ENCODE results near the gene SH3PXD2A.

DNA sequence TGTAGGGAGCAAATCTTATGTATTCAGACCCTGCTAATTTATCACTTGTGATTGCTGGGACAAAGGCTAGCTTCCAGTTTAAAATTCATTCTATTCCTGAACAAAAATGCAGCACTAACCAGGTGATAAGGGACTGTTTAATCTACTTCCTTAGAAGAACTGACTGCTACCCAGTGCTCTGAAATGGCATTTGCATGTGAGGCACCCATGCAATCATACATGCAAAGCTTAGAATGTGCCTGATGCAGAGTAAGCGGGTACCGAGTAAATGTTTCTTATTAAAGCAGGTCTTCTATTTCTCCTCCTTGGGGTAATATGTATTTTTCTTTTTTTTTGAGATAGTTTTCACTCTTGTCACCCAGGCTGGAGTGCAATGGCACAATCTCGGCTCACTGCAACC lies 307.4 kb downstream of the SH3PXD2A start:
- TF ChIP-seq, protein P1, sequence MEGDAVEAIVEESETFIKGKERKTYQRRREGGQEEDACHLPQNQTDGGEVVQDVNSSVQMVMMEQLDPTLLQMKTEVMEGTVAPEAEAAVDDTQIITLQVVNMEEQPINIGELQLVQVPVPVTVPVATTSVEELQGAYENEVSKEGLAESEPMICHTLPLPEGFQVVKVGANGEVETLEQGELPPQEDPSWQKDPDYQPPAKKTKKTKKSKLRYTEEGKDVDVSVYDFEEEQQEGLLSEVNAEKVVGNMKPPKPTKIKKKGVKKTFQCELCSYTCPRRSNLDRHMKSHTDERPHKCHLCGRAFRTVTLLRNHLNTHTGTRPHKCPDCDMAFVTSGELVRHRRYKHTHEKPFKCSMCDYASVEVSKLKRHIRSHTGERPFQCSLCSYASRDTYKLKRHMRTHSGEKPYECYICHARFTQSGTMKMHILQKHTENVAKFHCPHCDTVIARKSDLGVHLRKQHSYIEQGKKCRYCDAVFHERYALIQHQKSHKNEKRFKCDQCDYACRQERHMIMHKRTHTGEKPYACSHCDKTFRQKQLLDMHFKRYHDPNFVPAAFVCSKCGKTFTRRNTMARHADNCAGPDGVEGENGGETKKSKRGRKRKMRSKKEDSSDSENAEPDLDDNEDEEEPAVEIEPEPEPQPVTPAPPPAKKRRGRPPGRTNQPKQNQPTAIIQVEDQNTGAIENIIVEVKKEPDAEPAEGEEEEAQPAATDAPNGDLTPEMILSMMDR (IDR thresholded peaks at IDR 0.05; ENCODE audit: insufficient read depth, low read depth, low read length), result no peak
- TF ChIP-seq EZH2 (IDR thresholded peaks at IDR 0.05; ENCODE audit: insufficient read depth, low read length), result no peak
